ENCODE data around the gene TULP1.

The TULP1 gene

GRCh38 chr6:35449287-35449881 lies 63.3 kb downstream of the TULP1 start:
- TF ChIP-seq, protein P1, sequence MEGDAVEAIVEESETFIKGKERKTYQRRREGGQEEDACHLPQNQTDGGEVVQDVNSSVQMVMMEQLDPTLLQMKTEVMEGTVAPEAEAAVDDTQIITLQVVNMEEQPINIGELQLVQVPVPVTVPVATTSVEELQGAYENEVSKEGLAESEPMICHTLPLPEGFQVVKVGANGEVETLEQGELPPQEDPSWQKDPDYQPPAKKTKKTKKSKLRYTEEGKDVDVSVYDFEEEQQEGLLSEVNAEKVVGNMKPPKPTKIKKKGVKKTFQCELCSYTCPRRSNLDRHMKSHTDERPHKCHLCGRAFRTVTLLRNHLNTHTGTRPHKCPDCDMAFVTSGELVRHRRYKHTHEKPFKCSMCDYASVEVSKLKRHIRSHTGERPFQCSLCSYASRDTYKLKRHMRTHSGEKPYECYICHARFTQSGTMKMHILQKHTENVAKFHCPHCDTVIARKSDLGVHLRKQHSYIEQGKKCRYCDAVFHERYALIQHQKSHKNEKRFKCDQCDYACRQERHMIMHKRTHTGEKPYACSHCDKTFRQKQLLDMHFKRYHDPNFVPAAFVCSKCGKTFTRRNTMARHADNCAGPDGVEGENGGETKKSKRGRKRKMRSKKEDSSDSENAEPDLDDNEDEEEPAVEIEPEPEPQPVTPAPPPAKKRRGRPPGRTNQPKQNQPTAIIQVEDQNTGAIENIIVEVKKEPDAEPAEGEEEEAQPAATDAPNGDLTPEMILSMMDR (IDR thresholded peaks at IDR 0.05; ENCODE audit: borderline replicate concordance, insufficient read depth, low read depth, low read length): peak; percentile 46; the same call in 1 of the 2 replicates
- H3K4me3 ChIP-seq (ENCODE audit: low read depth, low read length): no peak overlapping the region

- H3K4me3 ChIP-seq (ENCODE audit: low read depth, low read length): no peak overlapping the region
- TF ChIP-seq, protein P1 (IDR thresholded peaks at IDR 0.05; ENCODE audit: borderline replicate concordance, insufficient read depth, low read depth, low read length): no peak
These were observed 64.5 kb downstream of the TULP1 start for GRCh38 chr6:35448191-35448590.
